Fibroblast of peridontal ligament (primary cell): ENCODE measurements around the gene IGF2BP2.
A peak's percentile ranks its signal among the peaks of the same experiment; 100 is the strongest.
"Not testable (repeated sequence)": the region's sequence is repeated elsewhere in the genome, so short reads cannot be mapped to it uniquely, and the experiment has no call there.

Experiments
- DNase-seq: peaks from one replicate; pipeline ENCODE4 v3.0.0-alpha.2; 2010; ENCODE audit errors: extremely low read depth

The IGF2BP2 gene

GRCh38 chr3:185825006-185825638, at the start of gene IGF2BP2:
Gene IGF2BP2, minus strand, starts transcription at chr3:185825042. Its CDS starts 82 bp downstream, at chr3:185824960.
- peak; percentile 78 for DNase-seq

- DNase-seq: no peak
Measured at GRCh38 chr3:185874119-185874518, 49.3 kb upstream of the IGF2BP2 start.

DNA sequence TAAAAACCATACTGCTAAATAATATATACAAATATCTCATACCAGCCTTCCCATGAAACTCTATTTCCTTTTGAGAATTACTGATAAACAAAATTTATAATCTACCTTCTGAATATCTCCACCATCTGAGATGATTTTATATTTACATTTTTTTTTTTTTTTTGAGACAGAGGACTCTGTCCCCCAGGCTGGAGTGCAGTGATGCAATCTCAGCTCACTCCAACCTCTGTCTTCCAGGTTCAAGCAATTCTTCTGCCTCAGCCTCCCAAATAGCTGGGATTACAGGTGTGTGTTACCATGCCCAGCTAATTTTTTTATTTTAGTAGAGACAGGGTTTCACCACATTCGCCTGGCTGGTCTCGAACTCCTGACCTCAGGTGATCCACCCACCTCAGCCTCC, 42.8 kb upstream of the IGF2BP2 start:
- DNase-seq: no peak

DNA sequence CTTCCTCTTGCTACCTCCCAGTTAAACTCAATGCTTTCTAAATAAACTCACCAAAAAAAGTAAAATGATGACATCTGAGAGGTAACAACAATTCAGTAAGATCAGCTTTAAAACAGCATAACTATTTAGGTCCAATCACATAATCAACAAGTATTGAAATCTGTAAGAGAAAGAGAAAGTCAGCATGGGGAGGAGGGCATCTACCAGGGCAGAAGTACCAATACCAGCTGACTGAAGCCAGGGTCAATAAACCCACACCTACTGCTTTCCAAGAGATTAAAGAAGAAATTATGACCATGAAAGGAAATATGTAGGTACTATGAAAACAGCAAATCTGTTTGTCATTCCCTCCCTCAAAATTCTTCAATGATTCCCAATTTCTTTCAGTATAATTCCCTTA, 42.2 kb upstream of the IGF2BP2 start:
- no peak for DNase-seq

DNA sequence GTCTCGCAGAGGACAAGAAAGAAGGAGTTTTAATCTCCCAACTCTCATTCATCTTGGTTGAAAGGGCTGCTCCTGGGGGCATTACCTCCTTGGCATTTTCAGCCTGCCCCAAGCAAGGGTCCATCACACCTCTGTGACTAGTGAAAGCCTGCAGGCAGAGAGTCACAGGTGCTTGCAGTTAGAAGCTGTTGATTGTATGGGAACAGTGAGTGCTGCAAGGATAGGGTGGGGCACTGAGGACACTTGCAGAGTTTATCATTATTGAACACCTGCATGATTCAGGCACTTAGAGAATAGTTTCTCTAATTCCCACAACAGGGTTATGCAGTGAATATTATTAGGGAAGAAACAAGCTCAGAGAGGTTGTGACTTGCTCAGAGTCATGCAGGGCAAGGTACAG, 41.7 kb upstream of the IGF2BP2 start:
- DNase-seq: no peak

- no peak for DNase-seq
Measured at GRCh38 chr3:185865247-185865646, 40.4 kb upstream of the IGF2BP2 start.

GRCh38 chr3:185864767-185865166, 39.9 kb upstream of the IGF2BP2 start:
- DNase-seq: no peak

DNA sequence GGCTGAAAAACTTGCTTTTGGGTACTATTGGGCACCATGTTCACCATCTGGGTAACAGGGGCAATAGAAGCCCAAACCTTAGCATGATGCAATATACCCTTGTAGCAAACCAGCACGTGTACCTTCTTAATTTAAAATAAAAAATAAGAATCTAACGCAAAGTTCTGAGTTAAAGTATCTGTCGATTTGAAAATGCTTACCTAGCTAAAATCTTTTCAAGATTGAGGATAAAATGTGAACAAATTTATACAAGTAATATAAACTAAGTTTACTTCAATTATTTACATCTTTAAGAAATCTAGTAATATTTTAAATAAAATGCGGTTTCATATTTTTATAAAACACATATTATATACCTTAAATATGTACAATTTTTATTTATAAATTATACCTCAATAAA, 38.1 kb upstream of the IGF2BP2 start:
- DNase-seq: no peak

DNA sequence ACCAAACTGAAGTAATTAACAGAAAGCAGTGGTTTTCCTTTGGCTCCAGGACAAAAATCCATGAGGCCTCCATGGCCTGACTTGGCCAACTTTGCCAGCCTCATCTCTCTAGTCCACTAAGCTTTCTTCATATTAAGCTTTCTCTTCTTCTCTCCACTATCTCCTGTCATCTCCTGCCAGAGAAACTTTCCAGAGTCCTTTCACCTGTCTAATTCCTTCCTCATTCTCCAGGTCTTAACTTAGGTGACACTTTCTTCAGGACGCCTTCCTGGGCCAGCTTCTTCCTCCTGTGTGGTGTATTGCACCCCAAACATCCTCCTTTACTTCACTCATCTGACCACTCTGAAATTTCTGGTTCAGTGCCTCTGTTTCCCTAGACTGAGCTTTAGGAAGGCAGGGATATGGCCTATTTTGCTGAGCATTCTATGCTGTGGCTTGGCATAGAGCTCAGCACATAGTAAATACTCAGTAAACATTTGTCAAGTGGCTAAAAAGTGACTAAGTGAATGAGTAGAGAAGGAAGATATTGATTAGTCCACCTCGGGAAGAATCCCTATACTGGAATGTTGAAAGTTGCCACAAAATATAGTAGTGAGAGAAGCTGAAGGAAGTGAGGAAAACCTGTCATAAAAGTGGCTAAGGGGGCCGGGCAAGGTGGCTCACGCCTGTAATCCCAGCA, 34.6 kb upstream of the IGF2BP2 start:
- peak; percentile 25 for DNase-seq

GRCh38 chr3:185858502-185859225, 33.8 kb upstream of the IGF2BP2 start:
- DNase-seq: no peak

DNA sequence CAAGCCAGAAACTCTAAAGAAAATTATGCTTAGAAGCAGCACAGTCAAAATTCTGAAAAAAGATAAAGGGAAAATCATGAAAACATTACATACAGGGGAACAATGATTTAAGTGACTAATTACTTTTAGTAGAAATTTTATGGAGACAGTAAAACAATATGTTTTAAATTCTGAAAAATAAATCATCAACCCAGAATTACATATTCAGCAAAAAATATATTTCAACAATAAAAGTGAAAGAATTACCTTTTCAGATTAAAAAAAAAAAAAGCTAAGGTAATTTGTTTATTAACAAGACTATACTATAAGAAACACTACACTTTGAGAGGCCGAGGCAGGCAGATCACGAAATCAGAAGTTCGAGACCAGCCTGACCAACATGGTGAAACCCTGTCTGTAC, 32.4 kb upstream of the IGF2BP2 start:
- no peak for DNase-seq

DNA sequence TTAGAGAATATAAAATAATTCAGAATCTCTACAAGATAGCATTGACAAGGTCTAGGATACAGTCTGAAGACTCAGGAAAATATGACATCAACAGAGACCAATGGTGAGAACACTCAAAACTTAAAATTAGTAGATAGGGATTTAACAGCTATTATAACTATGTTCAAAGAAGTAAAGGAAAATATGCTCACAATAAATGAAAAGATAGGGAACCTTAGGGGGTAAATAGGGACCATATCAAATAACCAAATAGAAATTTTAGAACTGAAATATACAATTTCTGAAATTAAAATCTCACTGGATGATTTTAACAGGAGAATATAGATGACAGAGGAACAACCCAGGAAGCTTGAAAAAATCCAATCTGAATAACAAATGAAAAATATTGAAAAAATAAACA, 31.8 kb upstream of the IGF2BP2 start:
- DNase-seq: no peak

DNA sequence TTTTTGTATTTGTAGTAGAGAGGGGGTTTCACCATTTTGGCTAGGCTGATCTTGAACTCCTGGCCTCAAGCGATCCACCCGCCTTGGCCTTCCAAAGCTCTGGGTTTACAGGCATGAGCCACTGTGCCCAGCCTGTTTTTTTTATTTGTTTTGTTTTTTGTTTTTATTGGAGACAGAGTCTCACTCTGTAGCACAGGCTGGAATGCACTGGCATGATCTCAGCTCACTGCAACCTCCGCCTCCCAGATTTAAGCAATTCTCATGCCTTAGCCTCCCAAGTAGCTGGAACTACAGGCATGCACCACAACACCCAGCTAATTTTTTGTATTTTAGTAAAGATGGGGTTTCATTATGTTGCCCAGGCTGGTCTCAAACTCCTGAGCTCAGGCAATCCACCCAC, 28.9 kb upstream of the IGF2BP2 start:
- DNase-seq: peak; percentile 69

- DNase-seq: peak; percentile 90
Measured at GRCh38 chr3:185852635-185853034, 27.8 kb upstream of the IGF2BP2 start.

DNA sequence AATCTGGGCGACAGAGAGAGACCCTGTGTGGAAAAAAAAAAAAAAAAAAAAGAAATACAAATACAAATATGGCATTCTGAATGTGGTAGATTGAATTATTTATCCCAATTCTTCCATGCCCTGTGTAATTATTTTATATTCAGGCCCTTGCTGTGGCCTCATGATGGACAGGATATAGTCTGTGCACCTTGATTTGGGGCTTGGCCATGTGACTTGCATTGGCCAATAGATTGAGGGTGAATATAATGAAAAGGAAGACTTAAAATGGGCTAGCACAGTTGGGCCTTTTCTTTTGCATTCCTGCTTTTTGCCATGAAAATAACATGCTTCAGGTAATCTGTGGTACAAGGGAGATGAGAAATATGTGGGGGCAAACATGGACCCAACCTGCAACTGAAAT, 27.1 kb upstream of the IGF2BP2 start:
- DNase-seq: no peak

DNA sequence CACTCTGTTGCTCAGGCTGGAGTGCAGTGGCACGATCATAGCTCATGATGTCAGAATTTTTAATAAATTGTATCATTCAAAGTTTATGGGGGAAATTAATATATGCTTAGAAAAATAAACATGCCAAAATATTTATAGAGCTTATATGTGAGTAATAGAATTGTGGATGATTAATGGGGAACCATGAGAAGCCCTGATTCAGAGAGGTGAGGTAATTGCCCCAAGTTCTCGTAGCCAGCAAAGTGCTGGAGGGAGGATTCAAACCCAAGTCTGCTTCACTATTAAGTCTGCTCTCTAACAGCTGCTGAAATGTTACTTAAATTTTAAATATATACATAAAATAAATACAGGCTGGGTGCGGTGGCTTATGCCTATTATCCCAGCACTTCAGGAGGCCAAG, 26.2 kb upstream of the IGF2BP2 start:
- DNase-seq: no peak

DNA sequence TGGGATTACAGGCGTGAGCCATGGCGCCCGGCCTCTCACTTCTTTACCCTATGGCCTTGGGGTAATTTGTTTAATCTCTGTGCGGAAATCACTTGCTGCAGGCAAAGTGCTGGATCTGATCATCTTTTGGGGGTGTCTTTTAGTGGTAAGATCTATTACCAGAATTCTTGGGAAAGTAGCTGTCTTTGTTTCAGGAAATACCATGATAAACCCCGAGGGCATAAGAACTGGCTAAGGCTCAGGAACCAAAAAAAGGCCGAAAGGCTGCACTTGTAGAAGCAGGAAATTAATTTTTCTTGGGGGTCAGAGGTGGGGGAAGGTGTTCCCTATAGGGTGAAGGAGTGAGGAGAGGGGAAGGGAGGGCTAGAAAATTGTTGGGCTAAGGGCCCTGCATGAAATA, 22.7 kb upstream of the IGF2BP2 start:
- DNase-seq: peak; percentile 47

DNA sequence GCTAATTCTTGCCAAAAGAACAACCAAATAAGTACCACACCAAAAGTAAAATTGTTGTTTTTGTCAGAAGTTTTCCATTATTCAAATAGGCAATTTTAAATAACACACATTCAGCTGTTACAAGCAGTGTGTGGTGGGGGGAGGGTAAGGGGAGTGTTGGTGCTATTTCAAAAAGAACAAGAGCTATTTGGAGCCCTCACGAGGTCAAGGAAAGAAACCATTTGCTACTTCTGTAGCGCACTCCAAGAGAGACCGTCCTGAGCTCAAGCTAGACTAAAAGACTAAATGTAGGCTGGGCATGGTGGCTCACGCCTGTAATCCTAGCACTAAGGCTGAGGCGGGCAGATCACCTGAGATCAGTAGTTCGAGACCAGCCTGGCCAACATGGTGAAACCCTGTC, 21.2 kb upstream of the IGF2BP2 start:
- DNase-seq: no peak

DNA sequence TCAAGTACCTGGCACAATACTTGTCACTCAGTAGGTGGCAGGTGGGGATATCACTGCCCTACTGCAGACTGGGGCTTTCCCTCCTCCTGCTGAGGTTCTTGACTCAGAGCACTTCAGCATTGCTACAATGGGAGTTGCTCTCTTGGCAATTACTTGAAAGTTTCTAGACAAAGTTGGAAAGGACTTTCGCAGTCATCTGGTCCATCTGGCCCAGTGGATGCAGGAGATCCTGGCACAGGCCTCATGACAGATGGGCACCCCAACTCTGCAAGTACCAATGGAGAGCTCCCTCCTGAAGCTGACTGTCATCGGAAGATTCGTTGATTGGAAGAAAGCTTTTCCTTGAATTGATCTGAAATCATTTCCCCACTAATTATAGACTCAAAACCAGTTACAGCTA, 19.2 kb upstream of the IGF2BP2 start:
- DNase-seq: no peak

- no peak for DNase-seq
Measured at GRCh38 chr3:185843635-185844034, 18.8 kb upstream of the IGF2BP2 start.

- no peak for DNase-seq
Measured at GRCh38 chr3:185843126-185843525, 18.3 kb upstream of the IGF2BP2 start.

GRCh38 chr3:185842241-185842640, 17.4 kb upstream of the IGF2BP2 start:
- no peak for DNase-seq

DNA sequence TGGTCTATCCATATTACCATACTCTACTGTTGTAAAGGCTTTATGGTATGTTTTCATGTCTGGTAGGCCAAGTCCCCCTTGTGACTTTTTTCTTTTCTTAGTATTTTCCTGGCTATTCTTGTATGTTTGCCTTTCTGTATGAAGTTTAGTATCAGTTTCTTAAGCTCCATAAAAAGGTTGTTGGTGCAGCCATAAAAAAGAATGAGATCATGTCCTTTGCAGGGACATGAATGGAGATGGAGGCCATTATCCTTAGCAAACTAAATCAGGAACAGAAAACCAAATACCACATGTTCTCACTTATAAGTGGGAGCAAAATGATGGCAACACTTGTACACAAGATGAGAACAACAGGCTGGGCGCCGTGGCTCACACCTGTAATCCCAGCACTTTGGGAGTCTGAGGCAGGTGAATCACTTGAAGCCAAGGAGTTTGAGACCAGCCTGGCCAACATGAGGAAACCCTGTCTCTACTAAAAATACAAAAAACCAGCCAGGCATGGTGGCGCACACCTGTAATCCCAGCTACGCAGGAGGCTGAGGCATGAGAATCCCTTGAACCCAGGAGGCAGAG, 13.7 kb upstream of the IGF2BP2 start:
- not testable (repeated sequence) for DNase-seq
